GM23338 (cell line): ENCODE results near the gene FOXM1. TPM values are rescaled to one million over a fixed set of nuclear protein-coding genes. Genes with fewer than 3 reads are reported as not detected.

ENCODE experiments used
- REST ChIP-seq: IDR thresholded peaks from one replicate; pipeline ENCODE4 v1.6.1; 2018; ENCODE audit warnings: antibody characterized with exemption; ENCODE audit not compliant: unreplicated experiment
- STAT1 ChIP-seq: IDR thresholded peaks from one replicate; pipeline ENCODE4 v1.6.1; 2016; ENCODE audit warnings: antibody characterized with exemption; ENCODE audit not compliant: unreplicated experiment
- ZNF331 ChIP-seq: fragments of 250-450 bp; sonication (Bioruptor Pico); IDR thresholded peaks from 2 replicates; pipeline ENCODE4 v1.5.0; 2020; ENCODE audit warnings: low read depth, mild to moderate bottlenecking, moderate library complexity
- ZNF462 ChIP-seq: fragments of 250-450 bp; sonication (Bioruptor Pico); IDR thresholded peaks from 2 replicates; pipeline ENCODE4 v1.5.0; 2020; ENCODE audit warnings: mild to moderate bottlenecking, moderate library complexity
- polyA plus RNA-seq: library from polyadenylated mRNA; unstranded; fragments of >200 nt; fragmentation: Nextera tagmentation; extraction: Ambion mirVana; gene quantifications from 2 replicates; pipeline ENCODE4 v1.2.1, GENCODE V29; 2016
- total RNA-seq: library from RNA; depleted of rRNA; stranded (reverse); fragments of >200 nt; shearing (Covaris generic); gene quantifications from 2 replicates; pipeline ENCODE4 v1.2.3, GENCODE V29; 2014

Gene FOXM1
- total and polyA plus RNA-seq, 2 experiments from 2014 or later: 31.0 to 98.1 TPM

DNA sequence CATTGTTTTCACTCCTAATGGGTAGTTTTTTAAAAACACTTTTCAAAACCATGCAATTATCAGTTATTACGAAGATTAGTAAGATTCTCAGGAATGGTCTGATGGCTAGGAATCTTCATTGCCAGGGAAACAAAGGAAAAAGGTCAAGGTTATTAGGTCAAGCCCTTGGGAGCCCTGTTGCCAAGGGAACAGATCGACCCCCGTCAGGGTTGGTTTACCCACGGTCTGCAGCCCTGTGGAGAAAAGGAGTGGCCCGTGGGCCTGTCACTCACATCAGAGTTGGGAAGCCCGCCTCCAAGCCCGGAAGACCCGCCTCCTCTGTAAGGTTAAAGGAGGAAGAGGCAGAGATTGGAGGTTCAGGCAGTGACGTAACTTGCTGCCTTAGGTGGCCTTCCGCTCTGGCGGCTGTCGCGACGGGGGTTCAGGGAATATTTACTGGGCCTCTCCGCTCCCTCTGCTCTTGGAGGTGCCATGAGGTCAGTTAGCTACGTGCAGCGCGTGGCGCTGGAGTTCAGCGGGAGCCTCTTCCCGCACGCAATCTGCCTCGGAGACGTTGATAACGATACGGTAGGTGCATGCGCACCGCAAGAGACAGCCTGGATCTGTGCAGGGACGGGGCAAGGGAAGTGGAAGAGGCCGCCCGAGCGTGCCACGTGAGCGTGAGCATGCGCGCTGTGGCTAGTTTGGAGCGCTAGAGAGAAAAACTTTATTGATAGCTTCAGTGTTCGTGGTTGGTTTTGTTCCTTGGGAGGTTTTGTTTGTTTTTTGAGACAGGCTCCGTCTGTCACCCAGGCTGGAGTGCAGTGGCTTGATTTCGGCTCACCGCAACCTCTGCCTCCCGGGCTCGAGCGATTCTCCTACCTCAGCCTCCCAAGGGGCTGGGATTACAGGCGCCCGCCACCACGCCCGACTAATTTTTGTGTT, 64.4 kb downstream of the FOXM1 start, which contains the start of gene ITFG2 (continued):
- TF ChIP-seq REST (no peak), ZNF331 (CRISPR knock-in tag) (no peak), STAT1 (no peak), ZNF462 (CRISPR knock-in tag) (no peak)
